ENCODE data around the gene RND3. TPM values are rescaled to one million over a fixed set of nuclear protein-coding genes. Genes with fewer than 3 reads are reported as not detected.

RND3 gene
- total and polyA plus RNA-seq, 8 donors = 10.3 to 58.2 (median 27.1) TPM

DNA sequence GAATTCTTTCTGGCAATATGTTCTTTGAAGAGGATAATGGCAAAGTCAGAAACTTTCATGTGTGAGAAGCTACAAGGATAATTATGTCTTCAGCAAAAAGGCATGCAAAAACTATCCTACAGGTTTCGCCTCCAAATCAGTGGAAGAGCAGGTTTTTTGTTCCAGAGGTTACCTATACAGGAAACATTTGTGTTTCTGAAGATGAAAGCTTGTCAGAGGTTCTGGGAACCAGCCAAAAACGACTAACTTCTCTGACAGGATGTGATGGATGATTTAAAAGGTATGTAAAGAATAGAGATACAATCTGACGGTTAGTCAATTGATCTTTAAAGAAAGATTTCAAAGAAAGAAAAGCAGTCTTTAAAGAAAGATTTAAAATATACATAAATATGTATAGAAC is 37.6 kb downstream of the RND3 start:
- TF ChIP-seq, protein P1, sequence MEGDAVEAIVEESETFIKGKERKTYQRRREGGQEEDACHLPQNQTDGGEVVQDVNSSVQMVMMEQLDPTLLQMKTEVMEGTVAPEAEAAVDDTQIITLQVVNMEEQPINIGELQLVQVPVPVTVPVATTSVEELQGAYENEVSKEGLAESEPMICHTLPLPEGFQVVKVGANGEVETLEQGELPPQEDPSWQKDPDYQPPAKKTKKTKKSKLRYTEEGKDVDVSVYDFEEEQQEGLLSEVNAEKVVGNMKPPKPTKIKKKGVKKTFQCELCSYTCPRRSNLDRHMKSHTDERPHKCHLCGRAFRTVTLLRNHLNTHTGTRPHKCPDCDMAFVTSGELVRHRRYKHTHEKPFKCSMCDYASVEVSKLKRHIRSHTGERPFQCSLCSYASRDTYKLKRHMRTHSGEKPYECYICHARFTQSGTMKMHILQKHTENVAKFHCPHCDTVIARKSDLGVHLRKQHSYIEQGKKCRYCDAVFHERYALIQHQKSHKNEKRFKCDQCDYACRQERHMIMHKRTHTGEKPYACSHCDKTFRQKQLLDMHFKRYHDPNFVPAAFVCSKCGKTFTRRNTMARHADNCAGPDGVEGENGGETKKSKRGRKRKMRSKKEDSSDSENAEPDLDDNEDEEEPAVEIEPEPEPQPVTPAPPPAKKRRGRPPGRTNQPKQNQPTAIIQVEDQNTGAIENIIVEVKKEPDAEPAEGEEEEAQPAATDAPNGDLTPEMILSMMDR (IDR thresholded peaks at IDR 0.05) = no peak
- TF ChIP-seq POLR2AphosphoS5 (IDR thresholded peaks at IDR 0.05) = no peak
- TF ChIP-seq EP300 (IDR thresholded peaks at IDR 0.05) = no peak
- no peak for TF ChIP-seq POLR2A (IDR thresholded peaks at IDR 0.05)
- Histone ChIP-seq H3K9me3 (no peaks in the 10 kb centered on the region), H3K4me3 (no peak overlapping the region), H3K27me3 (no peaks in the 10 kb centered on the region), H3K4me1 (no peaks in the 10 kb centered on the region), H3K27ac (no peak overlapping the region), H3K36me3 (no peaks in the 10 kb centered on the region)
- intact Hi-C loops (cut with DNase I; ENCODE audit: low total_unique reads) = no loop called here
- WGBS, 5 donors = 18 to 33% (median 21%) methylated on average over 3 of the region's 3 CpGs
- DNase-seq = peak in 1 of 2 donors; percentile 34

DNA sequence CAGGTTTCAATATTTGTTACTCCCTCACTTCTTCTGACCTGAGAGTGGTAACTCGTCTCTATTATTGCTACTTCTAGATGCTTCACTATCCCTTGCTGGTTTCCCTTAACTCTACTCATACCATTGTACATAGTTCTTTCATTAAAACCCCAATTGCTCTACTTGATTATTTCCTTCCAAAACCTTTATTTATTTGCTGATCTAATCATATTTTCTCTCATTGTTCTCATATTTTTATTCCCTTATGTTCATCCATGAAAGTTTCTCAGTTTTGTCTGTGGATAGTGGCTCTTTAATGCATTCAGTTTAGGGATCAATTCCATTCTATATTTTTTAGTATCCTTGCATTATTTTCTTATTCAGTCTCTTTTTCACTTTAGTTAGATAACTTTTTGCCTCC is 42.1 kb downstream of the RND3 start:
- TF ChIP-seq, protein P1 (IDR thresholded peaks at IDR 0.05) = no peak
- no peak for TF ChIP-seq POLR2A (IDR thresholded peaks at IDR 0.05)
- TF ChIP-seq EP300 (IDR thresholded peaks at IDR 0.05) = no peak
- no peak for TF ChIP-seq POLR2AphosphoS5 (IDR thresholded peaks at IDR 0.05)
- Histone ChIP-seq H3K4me3 (no peak overlapping the region), H3K9me3 (no peaks in the 10 kb centered on the region), H3K36me3 (no peaks in the 10 kb centered on the region), H3K27me3 (no peaks in the 10 kb centered on the region), H3K4me1 (no peaks in the 10 kb centered on the region), H3K27ac (no peak overlapping the region)
- intact Hi-C loops (cut with DNase I; ENCODE audit: low total_unique reads) = no loop called here
- 71 to 93% (median 90%) methylated on average over 1 of the region's 1 CpG for WGBS, 5 donors
- DNase-seq = no peak

DNA sequence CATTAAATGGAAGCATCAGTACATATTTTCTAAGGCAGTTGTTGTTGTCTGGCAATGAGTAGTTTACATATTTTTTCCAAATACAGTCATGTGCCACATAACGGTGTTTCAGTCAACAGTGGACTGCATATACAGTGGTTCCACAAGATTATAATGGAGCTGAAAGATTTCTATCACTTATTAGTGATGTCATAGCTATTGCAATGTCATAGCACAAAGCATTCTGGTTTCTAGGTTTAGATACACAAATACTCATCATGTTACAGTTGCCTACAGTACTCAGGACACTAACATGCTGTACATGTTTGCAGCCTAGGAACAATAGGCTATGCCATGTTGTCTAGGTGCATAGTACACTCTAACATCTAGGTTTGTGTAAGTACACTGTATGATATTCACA is 45.0 kb downstream of the RND3 start:
- Histone ChIP-seq H3K36me3 (no peaks in the 10 kb centered on the region), H3K27ac (no peak overlapping the region), H3K4me3 (no peak overlapping the region), H3K27me3 (no peaks in the 10 kb centered on the region), H3K4me1 (no peaks in the 10 kb centered on the region), H3K9me3 (no peaks in the 10 kb centered on the region)
- WGBS, 5 donors = 86 to 93% (median 88%) methylated on average over 1 of the region's 1 CpG
- TF ChIP-seq POLR2AphosphoS5 (IDR thresholded peaks at IDR 0.05) = no peak
- TF ChIP-seq, protein P1 (IDR thresholded peaks at IDR 0.05) = no peak
- TF ChIP-seq POLR2A (IDR thresholded peaks at IDR 0.05) = no peak
- no peak for TF ChIP-seq EP300 (IDR thresholded peaks at IDR 0.05)
- DNase-seq = no peak
- intact Hi-C loops (cut with DNase I; ENCODE audit: low total_unique reads) = no loop called here

DNA sequence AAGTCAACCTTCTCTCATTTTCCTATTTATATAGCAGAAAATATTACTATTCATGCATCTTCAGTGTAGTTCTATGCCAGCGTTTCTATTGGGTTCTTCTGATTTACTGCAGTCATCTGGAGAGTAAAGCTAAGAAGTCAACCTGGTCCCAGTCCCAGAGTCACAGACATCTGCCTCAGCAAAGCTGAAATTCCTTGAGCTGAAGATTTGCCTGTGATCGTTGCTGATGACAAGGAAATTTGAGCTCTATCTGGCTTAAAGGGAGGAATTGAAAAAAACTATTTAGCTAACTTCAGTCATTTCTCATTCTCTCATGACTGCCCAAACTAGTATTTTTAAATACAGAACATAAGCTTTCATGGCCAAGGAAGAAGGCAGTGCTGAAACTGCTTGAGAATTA is 45.7 kb downstream of the RND3 start:
- WGBS, 5 donors = 56 to 64% (median 62%) methylated on average over 2 of the region's 2 CpGs
- H3K4me3 ChIP-seq = no peak overlapping the region

More for the DNA sequence above, 45.7 kb downstream of the RND3 start:
- intact Hi-C loops (cut with DNase I; ENCODE audit: low total_unique reads) = no loop called here
- no peak for TF ChIP-seq POLR2AphosphoS5 (IDR thresholded peaks at IDR 0.05)
- TF ChIP-seq EP300 (IDR thresholded peaks at IDR 0.05) = no peak
- TF ChIP-seq POLR2A (IDR thresholded peaks at IDR 0.05) = no peak
- TF ChIP-seq, protein P1 (IDR thresholded peaks at IDR 0.05) = no peak
- DNase-seq = peak in 1 of 2 donors; percentile 27
- Histone ChIP-seq H3K27ac (no peak overlapping the region), H3K36me3 (no peaks in the 10 kb centered on the region), H3K4me1 (no peaks in the 10 kb centered on the region), H3K27me3 (no peaks in the 10 kb centered on the region), H3K9me3 (no peaks in the 10 kb centered on the region)
